Measurements from ENCODE around the gene HAUS2.
"Not testable (repeated sequence)": the region's sequence is repeated elsewhere in the genome, so short reads cannot be mapped to it uniquely, and the experiment has no call there.

Gene HAUS2

GRCh38 chr15:42594095-42594494, 45.5 kb downstream of the HAUS2 start:
- H3K9me3 ChIP-seq (ENCODE audit: low read length), result no peaks in the 10 kb centered on the region
- H3K27ac ChIP-seq (ENCODE audit: low read depth, low read length), result peak overlapping the region; percentile 31
- peaks cover 54% of the 10 kb centered on the region for H3K4me1 ChIP-seq (ENCODE audit: insufficient read depth, low read length)
- H3K36me3 ChIP-seq (ENCODE audit: insufficient read depth, low read length), result peaks cover 16% of the 10 kb centered on the region
- H3K27me3 ChIP-seq (ENCODE audit: control insufficient read depth in 1 of 2, insufficient read depth in 2 of 2, low read length in 2 of 2), result no peaks in the 10 kb centered on the region
- H3K9ac ChIP-seq (ENCODE audit: low read length), result peak overlapping the region; percentile 20
- no peak overlapping the region for H3K4me3 ChIP-seq (ENCODE audit: low read depth in 1 of 2, low read length in 2 of 2)

DNA sequence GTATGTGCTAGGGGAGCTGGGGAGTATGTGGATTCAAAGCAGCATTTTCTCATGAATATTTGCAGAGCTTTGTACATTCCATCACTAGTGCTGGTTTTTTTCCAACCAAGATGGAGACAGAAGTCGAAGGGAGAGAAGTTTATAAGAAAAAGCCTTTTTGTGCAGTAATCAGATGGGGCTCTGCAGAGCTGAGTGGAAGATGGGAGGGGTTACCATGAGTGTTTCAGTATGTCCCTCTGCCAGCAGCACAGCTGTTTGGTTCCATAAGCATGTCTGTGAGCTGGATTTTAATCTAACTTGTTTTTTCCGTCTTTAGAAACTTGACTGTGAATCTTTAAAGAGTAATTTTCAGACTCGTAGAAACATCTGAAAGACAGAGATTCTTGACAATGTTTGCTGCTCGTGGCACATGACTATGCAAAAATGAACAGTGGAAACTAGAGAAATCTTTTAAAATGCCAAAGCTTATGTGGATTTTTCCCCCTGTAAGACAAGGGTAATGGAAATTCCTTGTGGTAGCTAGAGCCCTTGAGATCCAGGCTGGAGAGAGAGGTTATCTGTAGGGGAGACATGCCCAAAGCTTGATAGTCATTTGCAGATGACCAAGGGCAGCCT, 47.1 kb downstream of the HAUS2 start:
- Histone ChIP-seq H3K4me3 (ENCODE audit: low read depth in 1 of 2, low read length in 2 of 2) (no peak overlapping the region), H3K9ac (ENCODE audit: low read length) (no peak overlapping the region), H3K9me3 (ENCODE audit: low read length) (no peaks in the 10 kb centered on the region), H3K27me3 (ENCODE audit: control insufficient read depth in 1 of 2, insufficient read depth in 2 of 2, low read length in 2 of 2) (no peaks in the 10 kb centered on the region), H3K27ac (ENCODE audit: low read depth, low read length) (no peak overlapping the region), H3K36me3 (ENCODE audit: insufficient read depth, low read length) (peaks cover 10% of the 10 kb centered on the region), H3K4me1 (ENCODE audit: insufficient read depth, low read length) (peaks cover 54% of the 10 kb centered on the region)

- not testable (repeated sequence) for H3K27me3 ChIP-seq (ENCODE audit: control insufficient read depth in 1 of 2, insufficient read depth in 2 of 2, low read length in 2 of 2); H3K36me3 ChIP-seq (ENCODE audit: insufficient read depth, low read length); H3K9me3 ChIP-seq (ENCODE audit: low read length); H3K4me3 ChIP-seq (ENCODE audit: low read depth in 1 of 2, low read length in 2 of 2); H3K27ac ChIP-seq (ENCODE audit: low read depth, low read length); H3K9ac ChIP-seq (ENCODE audit: low read length)
- H3K4me1 ChIP-seq (ENCODE audit: insufficient read depth, low read length), result peaks cover 40% of the 10 kb centered on the region
Measured at GRCh38 chr15:42601316-42601715, 52.7 kb downstream of the HAUS2 start.

DNA sequence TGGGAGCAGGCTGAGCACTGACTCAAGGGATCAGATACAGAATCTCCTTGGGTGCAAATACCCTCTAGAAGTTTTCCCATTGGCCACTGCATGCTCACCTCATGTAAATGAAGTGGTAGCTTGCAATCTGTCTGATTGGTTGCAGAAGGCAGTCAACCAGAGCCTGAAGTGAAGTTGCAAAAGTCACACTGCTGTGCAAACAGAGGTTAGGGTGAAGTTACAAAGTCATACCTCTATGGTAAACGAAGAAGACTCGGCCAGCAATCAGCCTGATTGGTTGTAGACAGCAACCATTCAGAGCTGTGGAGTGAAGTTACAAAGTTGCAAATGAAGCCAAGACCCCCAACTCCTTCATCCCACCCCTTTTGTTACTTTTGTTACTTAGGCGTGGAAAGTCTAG, 53.9 kb downstream of the HAUS2 start:
- no peak overlapping the region for H3K9ac ChIP-seq (ENCODE audit: low read length)
- H3K4me3 ChIP-seq (ENCODE audit: low read depth in 1 of 2, low read length in 2 of 2), result no peak overlapping the region
- no peak overlapping the region for H3K27ac ChIP-seq (ENCODE audit: low read depth, low read length)
- H3K27me3 ChIP-seq (ENCODE audit: control insufficient read depth in 1 of 2, insufficient read depth in 2 of 2, low read length in 2 of 2), result no peaks in the 10 kb centered on the region
- no peaks in the 10 kb centered on the region for H3K36me3 ChIP-seq (ENCODE audit: insufficient read depth, low read length)
- H3K9me3 ChIP-seq (ENCODE audit: low read length), result no peaks in the 10 kb centered on the region
- peaks cover 35% of the 10 kb centered on the region for H3K4me1 ChIP-seq (ENCODE audit: insufficient read depth, low read length)

GRCh38 chr15:42603978-42604377, 55.3 kb downstream of the HAUS2 start:
- peaks cover 45% of the 10 kb centered on the region for H3K4me1 ChIP-seq (ENCODE audit: insufficient read depth, low read length)
- H3K27me3 ChIP-seq (ENCODE audit: control insufficient read depth in 1 of 2, insufficient read depth in 2 of 2, low read length in 2 of 2), result no peaks in the 10 kb centered on the region
- H3K4me3 ChIP-seq (ENCODE audit: low read depth in 1 of 2, low read length in 2 of 2), result no peak overlapping the region
- H3K9ac ChIP-seq (ENCODE audit: low read length), result no peak overlapping the region
- H3K36me3 ChIP-seq (ENCODE audit: insufficient read depth, low read length), result no peaks in the 10 kb centered on the region
- H3K27ac ChIP-seq (ENCODE audit: low read depth, low read length), result no peak overlapping the region
- H3K9me3 ChIP-seq (ENCODE audit: low read length), result no peaks in the 10 kb centered on the region

- Histone ChIP-seq H3K4me1 (ENCODE audit: insufficient read depth, low read length) (peaks cover 49% of the 10 kb centered on the region), H3K36me3 (ENCODE audit: insufficient read depth, low read length) (no peaks in the 10 kb centered on the region)
Measured at GRCh38 chr15:42604894-42605744, 56.5 kb downstream of the HAUS2 start.

DNA sequence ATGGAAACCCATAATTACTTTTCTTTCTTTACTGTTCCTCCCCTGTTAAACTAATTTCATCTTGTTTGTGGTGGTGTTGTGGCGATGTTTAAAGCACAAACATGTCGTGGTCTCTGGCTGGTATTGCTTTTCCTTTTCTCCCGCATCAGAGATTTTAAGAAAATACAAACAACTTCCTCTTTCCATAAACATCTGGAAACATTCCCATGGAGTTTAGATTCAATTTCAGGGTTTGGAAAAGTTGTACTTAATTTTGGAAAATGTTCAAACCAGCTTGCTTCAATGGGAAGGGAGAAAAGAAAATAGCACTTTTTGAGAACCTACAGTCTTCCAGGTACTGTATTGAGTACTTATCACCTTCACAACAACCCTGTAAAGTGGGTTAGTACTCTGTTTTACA, 57.2 kb downstream of the HAUS2 start:
- Histone ChIP-seq H3K4me1 (ENCODE audit: insufficient read depth, low read length) (peaks cover 49% of the 10 kb centered on the region), H3K27ac (ENCODE audit: low read depth, low read length) (no peak overlapping the region), H3K9ac (ENCODE audit: low read length) (no peak overlapping the region), H3K4me3 (ENCODE audit: low read depth in 1 of 2, low read length in 2 of 2) (no peak overlapping the region), H3K36me3 (ENCODE audit: insufficient read depth, low read length) (no peaks in the 10 kb centered on the region), H3K9me3 (ENCODE audit: low read length) (no peaks in the 10 kb centered on the region), H3K27me3 (ENCODE audit: control insufficient read depth in 1 of 2, insufficient read depth in 2 of 2, low read length in 2 of 2) (no peaks in the 10 kb centered on the region)

More at GRCh38 chr15:42604894-42605744, 56.5 kb downstream of the HAUS2 start:
- Histone ChIP-seq H3K27me3 (ENCODE audit: control insufficient read depth in 1 of 2, insufficient read depth in 2 of 2, low read length in 2 of 2) (no peaks in the 10 kb centered on the region), H3K9ac (ENCODE audit: low read length) (no peak overlapping the region), H3K27ac (ENCODE audit: low read depth, low read length) (peak overlapping the region; percentile 36), H3K9me3 (ENCODE audit: low read length) (no peaks in the 10 kb centered on the region), H3K4me3 (ENCODE audit: low read depth in 1 of 2, low read length in 2 of 2) (no peak overlapping the region)

- H3K36me3 ChIP-seq (ENCODE audit: insufficient read depth, low read length), result no peaks in the 10 kb centered on the region
- H3K9me3 ChIP-seq (ENCODE audit: low read length), result no peaks in the 10 kb centered on the region
- no peak overlapping the region for H3K4me3 ChIP-seq (ENCODE audit: low read depth in 1 of 2, low read length in 2 of 2)
- peaks cover 43% of the 10 kb centered on the region for H3K4me1 ChIP-seq (ENCODE audit: insufficient read depth, low read length)
- no peaks in the 10 kb centered on the region for H3K27me3 ChIP-seq (ENCODE audit: control insufficient read depth in 1 of 2, insufficient read depth in 2 of 2, low read length in 2 of 2)
- H3K27ac ChIP-seq (ENCODE audit: low read depth, low read length), result no peak overlapping the region
- no peak overlapping the region for H3K9ac ChIP-seq (ENCODE audit: low read length)
Measured at GRCh38 chr15:42608110-42608531, 59.5 kb downstream of the HAUS2 start.

GRCh38 chr15:42608752-42609488, 60.3 kb downstream of the HAUS2 start:
- no peak overlapping the region for H3K4me3 ChIP-seq (ENCODE audit: low read depth in 1 of 2, low read length in 2 of 2)
- no peak overlapping the region for H3K27ac ChIP-seq (ENCODE audit: low read depth, low read length)
- H3K4me1 ChIP-seq (ENCODE audit: insufficient read depth, low read length), result peaks cover 43% of the 10 kb centered on the region
- no peak overlapping the region for H3K9ac ChIP-seq (ENCODE audit: low read length)
- no peaks in the 10 kb centered on the region for H3K9me3 ChIP-seq (ENCODE audit: low read length)
- no peaks in the 10 kb centered on the region for H3K36me3 ChIP-seq (ENCODE audit: insufficient read depth, low read length)
- H3K27me3 ChIP-seq (ENCODE audit: control insufficient read depth in 1 of 2, insufficient read depth in 2 of 2, low read length in 2 of 2), result no peaks in the 10 kb centered on the region

DNA sequence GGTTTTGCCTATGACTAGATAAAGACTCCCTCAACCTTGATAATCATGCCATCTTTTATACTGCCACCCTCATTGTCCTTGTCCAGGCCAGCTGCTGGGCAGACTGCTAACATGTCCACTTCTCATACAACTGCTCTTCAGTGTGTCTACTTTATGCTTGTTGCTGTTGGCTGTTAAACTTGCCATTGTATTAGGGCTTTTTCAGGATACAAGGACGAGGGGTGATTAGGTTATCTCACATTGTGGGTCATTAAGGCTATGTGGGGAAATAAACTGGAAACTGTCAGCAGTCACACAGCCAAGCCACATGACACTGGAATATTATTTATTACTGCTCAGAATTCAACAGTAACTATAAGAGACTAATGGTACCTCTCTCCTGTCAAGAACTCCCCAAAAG, 62.9 kb downstream of the HAUS2 start:
- Histone ChIP-seq H3K4me3 (ENCODE audit: low read depth in 1 of 2, low read length in 2 of 2) (no peak overlapping the region), H3K27me3 (ENCODE audit: control insufficient read depth in 1 of 2, insufficient read depth in 2 of 2, low read length in 2 of 2) (no peaks in the 10 kb centered on the region), H3K27ac (ENCODE audit: low read depth, low read length) (no peak overlapping the region), H3K36me3 (ENCODE audit: insufficient read depth, low read length) (no peaks in the 10 kb centered on the region), H3K9ac (ENCODE audit: low read length) (no peak overlapping the region), H3K9me3 (ENCODE audit: low read length) (no peaks in the 10 kb centered on the region), H3K4me1 (ENCODE audit: insufficient read depth, low read length) (peaks cover 23% of the 10 kb centered on the region)

GRCh38 chr15:42612367-42612912, 63.8 kb downstream of the HAUS2 start:
- Histone ChIP-seq H3K36me3 (ENCODE audit: insufficient read depth, low read length) (peaks cover 2% of the 10 kb centered on the region), H3K4me3 (ENCODE audit: low read depth in 1 of 2, low read length in 2 of 2) (no peak overlapping the region), H3K27ac (ENCODE audit: low read depth, low read length) (no peak overlapping the region), H3K9ac (ENCODE audit: low read length) (no peak overlapping the region), H3K9me3 (ENCODE audit: low read length) (no peaks in the 10 kb centered on the region), H3K4me1 (ENCODE audit: insufficient read depth, low read length) (peaks cover 19% of the 10 kb centered on the region), H3K27me3 (ENCODE audit: control insufficient read depth in 1 of 2, insufficient read depth in 2 of 2, low read length in 2 of 2) (no peaks in the 10 kb centered on the region)
